HL-60 (cell line): ENCODE results near the gene GFOD2.

Experiments used
- GABPA ChIP-seq: IDR thresholded peaks from 2 replicates; pipeline ENCODE4 v1.6.1; 2012; ENCODE audit warnings: low read depth
- POLR2AphosphoS5 ChIP-seq: IDR thresholded peaks from 2 replicates; pipeline ENCODE4 v1.6.1; 2012; ENCODE audit warnings: low read depth
- SPI1 ChIP-seq: IDR thresholded peaks from 2 replicates; pipeline ENCODE4 v1.6.1; 2012; ENCODE audit warnings: low read depth, mild to moderate bottlenecking, borderline replicate concordance
- TF ChIP-seq, protein P1 (sequence below): IDR thresholded peaks from one replicate; pipeline ENCODE4 v1.5.1; 2011; ENCODE audit warnings: low read length, control low read depth, inconsistent platforms; ENCODE audit not compliant: insufficient read depth
- TF ChIP-seq, protein P2 (sequence below): IDR thresholded peaks from 2 replicates; pipeline ENCODE4 v1.6.1; 2012; ENCODE audit warnings: low read depth; ENCODE audit not compliant: insufficient replicate concordance

DNA sequence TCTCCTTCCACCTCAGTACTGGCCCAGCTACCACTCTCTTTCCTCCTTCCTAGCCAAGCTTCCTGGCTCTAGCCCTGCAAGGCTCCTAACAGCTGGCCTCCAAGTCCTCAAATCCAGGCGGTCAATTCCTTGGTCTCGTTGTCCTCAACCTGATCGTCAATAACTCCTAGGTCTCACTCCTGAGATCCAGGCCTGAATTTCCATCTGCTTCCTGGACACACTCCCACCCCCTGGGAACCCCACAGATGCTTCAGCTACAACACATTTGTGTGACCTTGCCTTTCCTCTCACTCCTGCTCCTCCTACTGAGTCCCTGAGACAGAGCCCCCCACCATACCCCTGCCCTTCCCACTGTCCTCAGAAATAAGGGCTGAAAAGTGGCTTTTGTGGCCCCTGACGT, 54.9 kb downstream of the GFOD2 start:
- TF ChIP-seq SPI1 (no peak), POLR2AphosphoS5 (no peak), GABPA (no peak)
- TF ChIP-seq, protein P1, sequence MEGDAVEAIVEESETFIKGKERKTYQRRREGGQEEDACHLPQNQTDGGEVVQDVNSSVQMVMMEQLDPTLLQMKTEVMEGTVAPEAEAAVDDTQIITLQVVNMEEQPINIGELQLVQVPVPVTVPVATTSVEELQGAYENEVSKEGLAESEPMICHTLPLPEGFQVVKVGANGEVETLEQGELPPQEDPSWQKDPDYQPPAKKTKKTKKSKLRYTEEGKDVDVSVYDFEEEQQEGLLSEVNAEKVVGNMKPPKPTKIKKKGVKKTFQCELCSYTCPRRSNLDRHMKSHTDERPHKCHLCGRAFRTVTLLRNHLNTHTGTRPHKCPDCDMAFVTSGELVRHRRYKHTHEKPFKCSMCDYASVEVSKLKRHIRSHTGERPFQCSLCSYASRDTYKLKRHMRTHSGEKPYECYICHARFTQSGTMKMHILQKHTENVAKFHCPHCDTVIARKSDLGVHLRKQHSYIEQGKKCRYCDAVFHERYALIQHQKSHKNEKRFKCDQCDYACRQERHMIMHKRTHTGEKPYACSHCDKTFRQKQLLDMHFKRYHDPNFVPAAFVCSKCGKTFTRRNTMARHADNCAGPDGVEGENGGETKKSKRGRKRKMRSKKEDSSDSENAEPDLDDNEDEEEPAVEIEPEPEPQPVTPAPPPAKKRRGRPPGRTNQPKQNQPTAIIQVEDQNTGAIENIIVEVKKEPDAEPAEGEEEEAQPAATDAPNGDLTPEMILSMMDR, result no peak
- TF ChIP-seq, protein P2, sequence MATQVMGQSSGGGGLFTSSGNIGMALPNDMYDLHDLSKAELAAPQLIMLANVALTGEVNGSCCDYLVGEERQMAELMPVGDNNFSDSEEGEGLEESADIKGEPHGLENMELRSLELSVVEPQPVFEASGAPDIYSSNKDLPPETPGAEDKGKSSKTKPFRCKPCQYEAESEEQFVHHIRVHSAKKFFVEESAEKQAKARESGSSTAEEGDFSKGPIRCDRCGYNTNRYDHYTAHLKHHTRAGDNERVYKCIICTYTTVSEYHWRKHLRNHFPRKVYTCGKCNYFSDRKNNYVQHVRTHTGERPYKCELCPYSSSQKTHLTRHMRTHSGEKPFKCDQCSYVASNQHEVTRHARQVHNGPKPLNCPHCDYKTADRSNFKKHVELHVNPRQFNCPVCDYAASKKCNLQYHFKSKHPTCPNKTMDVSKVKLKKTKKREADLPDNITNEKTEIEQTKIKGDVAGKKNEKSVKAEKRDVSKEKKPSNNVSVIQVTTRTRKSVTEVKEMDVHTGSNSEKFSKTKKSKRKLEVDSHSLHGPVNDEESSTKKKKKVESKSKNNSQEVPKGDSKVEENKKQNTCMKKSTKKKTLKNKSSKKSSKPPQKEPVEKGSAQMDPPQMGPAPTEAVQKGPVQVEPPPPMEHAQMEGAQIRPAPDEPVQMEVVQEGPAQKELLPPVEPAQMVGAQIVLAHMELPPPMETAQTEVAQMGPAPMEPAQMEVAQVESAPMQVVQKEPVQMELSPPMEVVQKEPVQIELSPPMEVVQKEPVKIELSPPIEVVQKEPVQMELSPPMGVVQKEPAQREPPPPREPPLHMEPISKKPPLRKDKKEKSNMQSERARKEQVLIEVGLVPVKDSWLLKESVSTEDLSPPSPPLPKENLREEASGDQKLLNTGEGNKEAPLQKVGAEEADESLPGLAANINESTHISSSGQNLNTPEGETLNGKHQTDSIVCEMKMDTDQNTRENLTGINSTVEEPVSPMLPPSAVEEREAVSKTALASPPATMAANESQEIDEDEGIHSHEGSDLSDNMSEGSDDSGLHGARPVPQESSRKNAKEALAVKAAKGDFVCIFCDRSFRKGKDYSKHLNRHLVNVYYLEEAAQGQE, result no peak
